ENCODE data around the gene ZNF823.
"Not testable (repeated sequence)": the region's sequence is repeated elsewhere in the genome, so short reads cannot be mapped to it uniquely, and the experiment has no call there.

ZNF823 gene

DNA sequence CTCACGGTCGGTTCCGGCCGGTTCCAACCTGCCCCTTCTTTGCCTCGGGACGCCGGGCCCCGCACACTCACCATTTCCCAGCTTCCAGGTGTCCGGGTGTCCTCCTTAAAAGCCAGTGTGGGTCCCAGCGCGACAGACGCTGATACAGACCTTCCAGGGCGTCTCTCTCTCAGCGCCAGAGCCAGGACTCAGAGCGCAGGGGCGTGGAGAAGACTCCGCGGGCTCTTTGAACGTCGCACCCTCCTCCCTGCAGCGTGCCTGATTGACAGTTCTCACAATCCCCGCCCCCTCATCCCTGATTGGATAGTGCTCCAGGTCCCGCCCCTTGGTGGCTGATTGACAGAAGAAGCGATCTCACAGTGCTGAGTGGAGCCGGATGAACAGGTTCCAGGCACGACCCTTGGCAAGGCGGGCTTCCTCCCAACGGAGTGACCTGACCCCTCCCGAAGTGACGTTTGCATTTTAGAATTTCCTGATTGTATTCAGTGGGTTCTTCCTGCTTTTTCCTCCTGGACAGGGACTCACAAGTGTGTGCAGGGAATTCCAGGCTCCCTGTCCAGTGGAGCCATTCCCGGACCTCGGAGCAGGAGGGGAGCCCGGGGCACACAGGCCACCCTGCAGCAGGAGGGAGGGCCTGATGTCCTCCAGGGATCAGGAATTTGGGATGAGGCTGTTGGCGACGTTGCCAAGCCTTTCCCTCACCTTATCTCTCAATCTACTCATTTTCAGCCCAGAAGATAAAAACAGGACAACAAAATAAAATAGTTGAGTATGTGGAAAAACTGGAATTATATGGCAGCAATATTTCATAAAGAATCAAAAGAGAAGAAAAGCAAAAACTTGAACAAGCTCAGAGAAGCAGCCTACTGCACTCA, at the start of gene ZNF823:
Gene ZNF823, minus strand, starts transcription at position 201 of the 875 bp plus-strand sequence. Its CDS starts 127 bp downstream, at position 74.
- TF ChIP-seq GATA1 (IDR thresholded peaks at IDR 0.05; ENCODE audit: low read depth, low read length) (no peak), POLR2A (IDR thresholded peaks at IDR 0.05; ENCODE audit: low read length) (peak; percentile 64)

DNA sequence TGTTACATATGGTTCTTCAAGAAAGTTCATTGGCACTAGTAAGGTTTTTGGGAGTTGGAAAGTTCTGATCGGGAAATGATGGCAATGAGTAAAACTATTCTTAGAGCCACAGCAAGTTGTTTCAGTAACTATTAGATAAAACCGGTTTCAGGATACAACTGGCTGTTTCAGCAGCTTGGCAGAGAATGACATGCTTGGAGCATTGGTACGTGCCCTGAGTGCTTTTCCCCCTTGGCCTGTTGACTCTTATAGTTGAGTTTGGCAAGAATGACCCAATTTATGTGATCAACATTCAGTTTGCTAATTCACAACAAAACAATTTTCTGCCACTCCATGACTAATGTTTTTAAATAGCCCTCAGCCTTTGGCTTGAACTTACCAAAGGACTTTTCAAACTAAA, 48.8 kb upstream of the ZNF823 start:
- TF ChIP-seq POLR2A (IDR thresholded peaks at IDR 0.05; ENCODE audit: low read length) (no peak), GATA1 (IDR thresholded peaks at IDR 0.05; ENCODE audit: low read depth, low read length) (no peak)
- DNase-seq, result no peak

More for the DNA sequence above, at the start of gene ZNF823:
- DNase-seq, result peak; percentile 96 to 97

DNA sequence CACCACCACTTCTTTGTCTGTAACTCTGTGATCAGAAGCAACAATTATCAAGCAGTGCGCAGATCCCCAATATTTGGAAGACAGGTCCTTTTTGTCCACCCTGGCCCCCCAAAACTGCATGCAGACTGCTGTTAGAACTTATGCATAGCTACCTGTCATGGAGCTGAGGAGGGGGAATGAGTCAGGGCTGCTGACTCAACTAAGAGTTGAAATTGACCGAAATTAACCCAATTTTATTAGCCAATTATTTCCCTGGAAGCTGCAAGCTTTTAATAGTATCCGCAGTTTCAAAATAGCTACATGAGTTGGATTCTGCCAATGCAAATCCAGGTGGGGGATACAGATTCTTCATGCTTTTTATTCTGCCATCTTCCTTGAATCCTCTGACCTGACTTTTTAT, 45.6 kb upstream of the ZNF823 start:
- no peak for DNase-seq
- TF ChIP-seq GATA1 (IDR thresholded peaks at IDR 0.05; ENCODE audit: low read depth, low read length) (no peak), POLR2A (IDR thresholded peaks at IDR 0.05; ENCODE audit: low read length) (no peak)

DNA sequence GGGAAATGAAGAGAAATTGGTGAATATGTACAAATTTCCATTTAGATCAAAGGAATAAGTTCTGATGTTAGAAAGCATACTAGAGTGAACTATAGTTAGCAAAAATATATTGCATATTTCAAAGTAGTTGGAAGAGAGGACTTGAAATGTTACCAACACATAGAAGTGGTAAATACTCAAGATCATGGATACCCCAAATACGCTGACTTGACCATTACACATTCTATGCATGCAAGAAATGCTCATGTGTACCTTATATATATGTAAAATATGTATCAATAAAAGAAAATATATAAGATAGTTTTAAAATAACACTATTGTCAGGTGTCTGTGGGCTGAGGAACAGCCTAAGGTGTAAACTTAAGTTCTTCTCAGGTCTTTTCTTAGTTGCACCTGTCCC, 45.0 kb upstream of the ZNF823 start:
- no peak for DNase-seq
- TF ChIP-seq POLR2A (IDR thresholded peaks at IDR 0.05; ENCODE audit: low read length), result no peak
- TF ChIP-seq GATA1 (IDR thresholded peaks at IDR 0.05; ENCODE audit: low read depth, low read length), result no peak

DNA sequence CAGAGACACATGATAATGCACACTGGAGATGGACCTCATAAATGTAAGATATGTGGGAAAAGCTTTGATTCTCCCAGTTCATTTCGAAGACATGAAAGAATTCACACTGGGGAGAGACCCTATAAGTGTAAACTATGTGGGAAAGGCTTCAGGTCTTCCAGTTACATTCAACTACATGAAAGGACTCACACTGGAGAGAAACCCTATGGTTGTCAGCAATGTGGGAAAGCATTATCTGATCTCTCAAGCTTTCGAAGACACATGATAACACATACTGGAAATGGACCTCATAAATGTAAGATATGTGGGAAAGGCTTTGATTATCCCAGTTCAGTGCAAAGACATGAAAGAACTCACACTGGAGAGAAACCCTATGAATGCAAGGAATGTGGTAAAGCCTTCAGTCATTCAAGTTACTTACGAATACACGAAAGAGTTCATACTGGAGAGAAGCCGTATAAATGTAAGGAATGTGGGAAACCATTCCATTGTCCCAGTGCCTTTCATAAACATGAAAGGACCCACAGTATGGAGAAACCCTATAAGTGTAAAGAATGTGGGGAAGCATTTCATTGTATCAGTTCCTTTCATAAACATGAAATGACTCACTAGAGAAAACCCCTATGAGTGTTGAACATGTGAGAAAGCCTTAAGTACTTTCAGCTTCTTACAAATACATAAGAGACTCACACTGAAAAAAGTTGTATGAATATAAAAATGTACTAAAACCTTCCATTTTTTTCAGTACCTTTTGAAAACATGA, 42.7 kb upstream of the ZNF823 start:
- TF ChIP-seq GATA1 (IDR thresholded peaks at IDR 0.05; ENCODE audit: low read depth, low read length) (no peak), POLR2A (IDR thresholded peaks at IDR 0.05; ENCODE audit: low read length) (no peak)
- peak; percentile 34 to 57 for DNase-seq

DNA sequence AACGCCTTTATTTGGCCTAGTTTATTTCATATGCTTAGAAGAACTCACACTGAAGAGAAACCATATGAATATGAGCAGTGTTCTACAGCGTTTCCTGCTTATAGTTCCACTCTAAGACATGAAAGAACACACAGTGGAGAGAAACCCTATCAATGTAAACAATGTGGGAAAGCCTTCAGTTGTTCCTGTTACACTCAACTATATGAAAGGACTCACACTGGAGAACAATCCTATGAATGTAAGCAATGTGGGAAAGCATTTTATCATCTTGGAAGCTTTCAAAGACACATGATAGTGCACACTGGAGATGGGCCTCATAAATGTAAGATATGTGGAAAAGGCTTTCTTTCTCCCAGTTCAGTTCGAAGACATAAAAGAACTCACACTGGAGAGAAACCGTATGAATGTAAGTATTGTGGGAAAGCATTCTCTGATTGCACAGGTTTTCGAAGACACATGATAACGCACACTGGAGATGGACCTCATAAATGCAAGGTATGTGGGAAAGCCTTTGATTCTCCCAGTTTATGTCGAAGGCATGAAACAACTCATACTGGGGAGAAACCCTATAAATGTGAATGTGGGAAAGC, 41.8 kb upstream of the ZNF823 start:
- peak; percentile 36 to 44 for DNase-seq
- TF ChIP-seq POLR2A (IDR thresholded peaks at IDR 0.05; ENCODE audit: low read length) (no peak), GATA1 (IDR thresholded peaks at IDR 0.05; ENCODE audit: low read depth, low read length) (no peak)

DNA sequence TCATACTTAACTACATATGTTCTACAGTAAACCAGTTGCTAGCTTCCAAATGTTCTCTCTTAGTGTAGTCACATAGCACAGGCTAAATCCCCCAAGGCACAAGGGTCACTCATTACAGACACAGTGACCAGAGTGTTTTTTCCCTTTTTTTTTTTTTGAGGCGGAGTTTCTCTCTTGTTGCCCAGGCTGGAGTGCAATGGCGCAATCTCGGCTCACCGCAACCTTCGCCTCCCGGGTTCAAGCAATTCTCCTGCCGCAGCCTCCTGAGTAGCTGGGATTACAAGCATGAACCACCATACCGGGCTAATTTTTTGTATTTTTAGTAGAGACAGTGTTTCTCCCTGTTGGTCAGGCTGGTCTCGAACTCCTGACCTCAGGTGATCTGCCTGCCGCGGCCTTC, 37.9 kb upstream of the ZNF823 start:
- DNase-seq, result not testable (repeated sequence)

DNA sequence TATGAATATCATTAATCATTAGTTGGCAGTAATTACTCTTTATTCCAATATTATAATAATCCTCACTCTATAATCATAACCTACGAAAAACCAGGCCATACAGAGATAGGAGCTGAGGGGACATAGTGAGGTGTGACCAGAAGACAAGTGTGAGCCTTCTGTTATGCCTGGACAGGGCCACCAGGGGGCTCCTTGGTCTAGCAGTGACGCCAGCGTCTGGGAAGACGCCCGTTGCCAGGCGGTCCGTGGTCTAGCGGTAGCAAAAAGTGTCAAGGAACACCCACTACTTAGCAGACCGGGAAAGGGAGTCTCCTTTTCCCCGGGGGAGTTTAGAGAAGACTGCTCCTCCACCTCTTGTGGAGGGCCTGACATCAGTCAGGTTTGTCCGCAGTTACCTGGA, 32.8 kb upstream of the ZNF823 start:
- DNase-seq, result peak in 1 of 2 experiments; percentile 13

DNA sequence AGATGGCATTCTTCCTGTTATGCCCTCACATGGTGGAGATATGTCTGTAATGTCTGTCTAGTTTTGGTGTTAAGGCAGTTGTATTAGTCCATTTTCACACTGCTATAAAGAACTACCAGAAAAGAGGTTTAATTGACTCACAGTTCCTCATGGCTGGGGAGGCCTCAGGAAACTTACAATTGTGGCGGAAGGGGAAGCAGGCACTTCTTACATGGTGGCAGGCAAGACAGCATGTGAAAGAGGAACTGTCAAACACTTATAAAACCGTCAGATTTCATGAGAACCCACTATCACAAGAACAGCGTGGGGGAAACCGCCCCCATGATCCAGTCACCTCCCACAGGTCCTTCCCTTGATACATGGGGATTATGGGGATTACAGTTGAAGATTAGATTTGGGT, 31.2 kb upstream of the ZNF823 start:
- DNase-seq, result peak in 1 of 2 experiments; percentile 11
- TF ChIP-seq POLR2A (IDR thresholded peaks at IDR 0.05; ENCODE audit: low read length) (no peak), GATA1 (IDR thresholded peaks at IDR 0.05; ENCODE audit: low read depth, low read length) (no peak)

DNA sequence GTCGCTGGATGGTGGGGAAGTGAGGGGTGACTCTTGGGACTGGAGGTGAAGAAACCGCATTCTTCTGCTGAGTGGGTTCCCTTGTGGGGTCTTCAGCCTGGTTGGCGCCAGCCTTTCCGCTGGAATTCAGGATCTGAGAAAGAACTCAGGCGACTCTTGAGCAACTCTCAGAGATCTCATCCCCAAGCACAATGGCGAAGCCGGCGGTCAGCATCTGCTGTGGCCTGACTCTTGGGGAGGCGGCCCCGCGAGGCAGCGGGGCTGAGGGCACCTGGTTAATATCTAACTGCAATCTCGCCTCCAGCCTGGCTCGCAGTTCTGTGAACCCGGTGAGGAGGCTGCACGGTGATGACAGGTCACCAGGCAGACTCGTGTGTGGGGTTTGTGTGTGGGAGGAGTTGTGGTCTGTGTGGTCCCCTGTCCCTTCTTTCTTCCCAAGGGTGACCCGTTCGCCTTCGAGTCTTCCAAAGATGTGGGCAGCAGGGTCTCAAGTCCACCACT, 28.9 kb upstream of the ZNF823 start:
- TF ChIP-seq GATA1 (IDR thresholded peaks at IDR 0.05; ENCODE audit: low read depth, low read length) (no peak), POLR2A (IDR thresholded peaks at IDR 0.05; ENCODE audit: low read length) (no peak)
- DNase-seq, result peak; percentile 40 to 54

DNA sequence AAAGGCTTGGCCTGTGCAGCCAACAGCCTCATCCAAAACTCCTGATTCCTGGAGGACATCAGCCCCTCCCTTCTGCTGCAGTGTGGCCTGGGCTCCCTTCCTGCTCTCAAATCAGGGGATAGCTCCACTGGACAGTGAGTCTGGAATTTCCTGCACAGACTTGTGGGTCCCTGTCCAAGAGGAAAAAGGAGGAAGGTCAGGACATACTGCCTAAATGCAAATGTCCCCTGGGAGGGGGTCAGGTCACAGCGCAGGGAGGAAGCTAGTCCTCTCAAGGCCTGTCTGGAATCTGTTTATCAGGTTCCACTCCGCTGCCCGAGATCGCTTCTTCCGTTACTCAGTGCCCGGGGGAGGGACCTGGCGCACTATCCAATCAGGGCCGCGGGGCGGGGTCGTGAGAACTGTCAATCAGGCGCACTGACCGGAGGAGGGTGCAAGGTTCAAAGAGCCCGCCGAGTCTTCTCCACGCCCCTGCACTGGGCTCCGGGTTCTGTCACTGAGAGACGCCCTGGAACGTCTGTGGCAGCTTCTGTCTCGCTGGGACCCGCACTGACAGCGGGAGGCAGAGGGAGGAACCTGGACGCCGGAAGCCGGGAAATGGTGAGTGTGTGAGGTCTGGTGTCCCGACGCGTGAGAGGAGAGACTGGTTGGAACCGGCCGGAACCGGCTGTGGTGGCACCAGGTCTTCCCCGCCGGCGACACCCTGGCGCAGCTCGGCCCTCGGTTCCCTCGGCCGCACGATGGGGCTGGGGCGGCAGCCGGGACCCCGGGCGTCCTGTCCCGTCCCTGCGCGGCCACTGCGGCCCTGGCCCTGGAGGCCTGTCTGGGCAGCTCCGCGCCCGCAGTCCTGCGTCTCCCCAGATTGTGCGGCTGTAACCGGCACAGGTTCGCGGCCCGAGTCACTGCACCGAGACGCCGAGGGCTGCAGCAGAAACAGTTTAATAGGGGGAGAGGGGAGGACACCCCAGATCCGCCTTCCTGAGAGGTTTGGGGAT, 28.1 kb upstream of the ZNF823 start, which contains the start of gene ZNF441:
Gene ZNF441, plus strand, starts transcription at position 404 of the 995 bp plus-strand sequence. Its CDS starts 194 bp downstream, at position 598.
- peak; percentile 95 for DNase-seq
- TF ChIP-seq POLR2A (IDR thresholded peaks at IDR 0.05; ENCODE audit: low read length), result peak; percentile 83
- no peak for TF ChIP-seq GATA1 (IDR thresholded peaks at IDR 0.05; ENCODE audit: low read depth, low read length)

DNA sequence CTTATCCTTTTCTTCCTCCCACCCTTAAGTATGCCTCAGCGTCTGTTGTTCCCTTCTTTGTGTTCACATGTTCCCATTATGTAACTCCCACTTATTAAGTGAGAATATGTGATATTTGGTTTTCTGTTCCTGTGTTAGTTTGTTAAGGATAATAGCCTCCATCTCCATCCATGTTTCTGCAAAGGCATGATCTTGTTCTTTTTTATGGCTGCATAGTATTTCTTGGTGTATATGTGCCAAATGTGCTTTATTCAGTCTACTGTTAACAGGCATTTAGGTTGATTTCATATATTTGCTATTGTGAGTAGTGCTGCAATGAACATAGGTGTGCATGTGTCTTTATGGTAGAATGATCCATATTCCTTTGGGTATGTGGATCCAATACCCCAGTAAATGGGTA, 24.9 kb upstream of the ZNF823 start:
- no peak for DNase-seq
- TF ChIP-seq POLR2A (IDR thresholded peaks at IDR 0.05; ENCODE audit: low read length), result no peak
- TF ChIP-seq GATA1 (IDR thresholded peaks at IDR 0.05; ENCODE audit: low read depth, low read length), result no peak

DNA sequence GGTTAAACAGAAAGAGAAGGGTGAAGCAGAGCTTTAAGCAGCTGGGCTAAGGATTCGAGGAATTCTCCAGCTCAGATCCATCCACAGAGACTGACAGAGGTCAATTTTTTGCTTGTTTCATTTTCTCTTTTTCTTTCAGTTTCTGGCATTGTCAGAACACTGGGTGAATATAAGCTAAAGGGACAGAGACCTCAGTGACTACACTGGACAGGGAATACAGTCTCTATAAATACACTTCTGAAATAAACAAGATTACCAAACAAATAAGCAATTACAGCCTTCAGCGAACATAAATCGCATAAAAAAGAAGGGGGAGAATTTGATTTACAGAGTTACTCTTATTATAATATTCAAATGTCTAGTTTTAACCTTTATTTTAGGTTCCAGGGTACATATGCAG, 24.4 kb upstream of the ZNF823 start:
- no peak for TF ChIP-seq GATA1 (IDR thresholded peaks at IDR 0.05; ENCODE audit: low read depth, low read length)

More for the DNA sequence above, 24.4 kb upstream of the ZNF823 start:
- DNase-seq, result no peak
